Mammary epithelial cell (primary cell): Measurements from ENCODE around the gene SLC24A3.

ENCODE experiments used
- CTCF ChIP-seq, 2 donors: IDR thresholded peaks in 1 of 2; conservative IDR thresholded peaks in 1 of 2; 2 replicates each; pipeline ENCODE4 v1.5.1; 2011 to 2012; ENCODE audit warnings: inconsistent platforms in 2 of 2, low read length in 2 of 2, mild to moderate bottlenecking in 2 of 2, control low read depth in 1 of 2, low read depth in 1 of 2; ENCODE audit not compliant: insufficient read depth in 1 of 2; ENCODE audit errors: extremely low read depth in 1 of 2
- EZH2 ChIP-seq: IDR thresholded peaks from 2 replicates; pipeline ENCODE4 v1.6.1; 2012; ENCODE audit warnings: low read length, inconsistent platforms, borderline replicate concordance

- TF ChIP-seq CTCF (conservative IDR thresholded peaks at IDR 0.05 in 1 of 2, IDR thresholded peaks at IDR 0.05 in 1 of 2; ENCODE audit: extremely low read depth in 1 of 2, insufficient read depth in 1 of 2, low read depth in 1 of 2, low read length in 2 of 2) (no peak), EZH2 (no peak)
Observed at GRCh38 chr20:19727251-19727847, 514.9 kb downstream of the SLC24A3 start.
